Measurements from ENCODE around the gene ALDH3A1.

GRCh38 chr17:19741832-19742457 lies 6.2 kb downstream of the ALDH3A1 start:
- TF ChIP-seq CTCF (IDR thresholded peaks at IDR 0.05) = no peak
- no peak for TF ChIP-seq POLR2A (IDR thresholded peaks at IDR 0.05; ENCODE audit: low read depth)
- no peak for TF ChIP-seq EP300 (IDR thresholded peaks at IDR 0.05)
- TF ChIP-seq POLR2AphosphoS5 (IDR thresholded peaks at IDR 0.05) = no peak

Measured in esophagus muscularis mucosa (tissue), 4 donors.